Right lobe of liver (tissue), 4 donors: ENCODE data around the gene TPRN.

Experiments used
- CTCF ChIP-seq, 4 donors: fragments of 200-600 bp in 3 of 4; fragments of 450-650 bp in 1 of 4; IDR thresholded peaks; one replicate each; pipeline versions ENCODE4 v1.5.1 to v1.8.0; 2016 to 2022; ENCODE audit warnings: antibody characterized with exemption in 4 of 4, mild to moderate bottlenecking in 2 of 4
- POLR2A ChIP-seq: fragments of 450-650 bp; IDR thresholded peaks from one replicate; pipeline ENCODE4 v1.6.1; 2017; ENCODE audit warnings: antibody characterized with exemption, mild to moderate bottlenecking
- donor health status: DM: no; HTN: no; CAD: no.
- donor health status: DM: no; HTN: no; CAD: no.
- donor health status: DM: no; HTN: yes; CAD: no.

- TF ChIP-seq CTCF (IDR thresholded peaks at IDR 0.05) (no peak), POLR2A (no peak)
Measured at GRCh38 chr9:137189297-137190295, 10.9 kb downstream of the TPRN start.
